MM.1S (cell line): ENCODE data around the gene HYAL3.

Source experiments
- DNase-seq: peaks from one replicate; pipeline ENCODE4 v3.0.0-alpha.2; 2015
- H2AFZ ChIP-seq: fragments of 300-600 bp; sonication (generic); 2 replicates; pipeline ENCODE4 v1.6.0; 2016; ENCODE audit warnings: antibody characterized with exemption, low read length
- H3F3A ChIP-seq: fragments of 300-600 bp; sonication (generic); 2 replicates; pipeline ENCODE4 v1.6.1; 2016; ENCODE audit warnings: mild to moderate bottlenecking, antibody characterized with exemption, low read length, moderate library complexity, mixed read lengths; ENCODE audit not compliant: insufficient read depth
- H3K27ac ChIP-seq: fragments of 300-600 bp; sonication (generic); 2 replicates; pipeline ENCODE4 v1.5.1; 2016; ENCODE audit warnings: mild to moderate bottlenecking, low read length
- H3K27me3 ChIP-seq: fragments of 300-600 bp; sonication (generic); replicated peaks from 2 replicates; pipeline ENCODE4 v1.6.0; 2016; ENCODE audit warnings: low read length; ENCODE audit not compliant: insufficient read depth
- H3K36me3 ChIP-seq: fragments of 300-600 bp; sonication (generic); replicated peaks from 2 replicates; pipeline ENCODE4 v1.6.1; 2016; ENCODE audit warnings: mild to moderate bottlenecking, low read length, mixed read lengths; ENCODE audit not compliant: insufficient read depth
- H3K4me1 ChIP-seq: fragments of 300-600 bp; sonication (generic); 2 replicates; pipeline ENCODE4 v1.6.1; 2016; ENCODE audit warnings: low read length, mixed read lengths
- H3K4me2 ChIP-seq: fragments of 300-600 bp; sonication (generic); 2 replicates; pipeline ENCODE4 v1.6.0; 2016; ENCODE audit warnings: low read depth, low read length
- H3K4me3 ChIP-seq: fragments of 300-600 bp; sonication (generic); 2 replicates; pipeline ENCODE4 v1.5.1; 2016; ENCODE audit warnings: low read length, mixed read lengths
- H3K79me2 ChIP-seq: fragments of 300-600 bp; sonication (generic); 2 replicates; pipeline ENCODE4 v1.6.1; 2016; ENCODE audit warnings: mixed run types, low read length, mixed read lengths
- H3K9ac ChIP-seq: fragments of 300-600 bp; sonication (generic); 2 replicates; pipeline ENCODE4 v1.6.1; 2016; ENCODE audit warnings: low read length, mixed read lengths
- H3K9me2 ChIP-seq: fragments of 300-600 bp; sonication (generic); replicated peaks from 2 replicates; pipeline ENCODE4 v1.6.1; 2016; ENCODE audit warnings: mild to moderate bottlenecking, low read length, mixed read lengths; ENCODE audit not compliant: insufficient read depth
- H3K9me3 ChIP-seq: fragments of 300-600 bp; sonication (generic); replicated peaks from 2 replicates; pipeline ENCODE4 v1.6.1; 2016; ENCODE audit warnings: mild to moderate bottlenecking, low read length, mixed read lengths; ENCODE audit not compliant: insufficient read depth
- H4K20me1 ChIP-seq: fragments of 300-600 bp; sonication (generic); 2 replicates; pipeline ENCODE4 v1.6.1; 2016; ENCODE audit warnings: mild to moderate bottlenecking, low read length, moderate library complexity, mixed read lengths; ENCODE audit not compliant: insufficient read depth
- CTCF ChIP-seq: fragments of 300-600 bp; sonication (generic); IDR thresholded peaks from 2 replicates; pipeline ENCODE4 v1.5.1; 2016; ENCODE audit warnings: antibody characterized with exemption, low read length, mixed read lengths
- EZH2 ChIP-seq: fragments of 300-600 bp; sonication (generic); optimal IDR thresholded peaks from 2 replicates; pipeline ENCODE3; 2017; ENCODE audit warnings: low read depth, mild to moderate bottlenecking, antibody characterized with exemption, low read length, mixed read lengths
- EZH2phosphoT487 ChIP-seq: fragments of 300-600 bp; sonication (generic); IDR thresholded peaks from 2 replicates; pipeline ENCODE4 v1.6.1; 2018; ENCODE audit warnings: antibody characterized with exemption, low read length

The HYAL3 gene

GRCh38 chr3:50345008-50345407 lies 45.8 kb upstream of the HYAL3 start:
- Histone ChIP-seq H3K9me2 (no peaks in the 10 kb centered on the region), H3K79me2 (peaks cover 14% of the 10 kb centered on the region), H3K9ac (peak overlapping the region; percentile 36; the same call in 1 of the 2 replicates), H3F3A (0 out of 2 replicates have a peak, but pooled peaks cover 2% of the 10 kb centered on the region), H3K36me3 (no peaks in the 10 kb centered on the region), H3K9me3 (no peaks in the 10 kb centered on the region), H3K4me3 (peak overlapping the region; percentile 61), H3K27ac (no peak overlapping the region), H3K4me2 (peak overlapping the region; percentile 85), H3K27me3 (peaks cover 7% of the 10 kb centered on the region; the same call in 1 of the 2 replicates), H2AFZ (peak overlapping the region; percentile 73), H3K4me1 (peaks cover 16% of the 10 kb centered on the region; the same call in 1 of the 2 replicates), H4K20me1 (no peaks in the 10 kb centered on the region)
- no peak for DNase-seq
- no peak for TF ChIP-seq EZH2
- TF ChIP-seq CTCF: no peak
- TF ChIP-seq EZH2phosphoT487: no peak

DNA sequence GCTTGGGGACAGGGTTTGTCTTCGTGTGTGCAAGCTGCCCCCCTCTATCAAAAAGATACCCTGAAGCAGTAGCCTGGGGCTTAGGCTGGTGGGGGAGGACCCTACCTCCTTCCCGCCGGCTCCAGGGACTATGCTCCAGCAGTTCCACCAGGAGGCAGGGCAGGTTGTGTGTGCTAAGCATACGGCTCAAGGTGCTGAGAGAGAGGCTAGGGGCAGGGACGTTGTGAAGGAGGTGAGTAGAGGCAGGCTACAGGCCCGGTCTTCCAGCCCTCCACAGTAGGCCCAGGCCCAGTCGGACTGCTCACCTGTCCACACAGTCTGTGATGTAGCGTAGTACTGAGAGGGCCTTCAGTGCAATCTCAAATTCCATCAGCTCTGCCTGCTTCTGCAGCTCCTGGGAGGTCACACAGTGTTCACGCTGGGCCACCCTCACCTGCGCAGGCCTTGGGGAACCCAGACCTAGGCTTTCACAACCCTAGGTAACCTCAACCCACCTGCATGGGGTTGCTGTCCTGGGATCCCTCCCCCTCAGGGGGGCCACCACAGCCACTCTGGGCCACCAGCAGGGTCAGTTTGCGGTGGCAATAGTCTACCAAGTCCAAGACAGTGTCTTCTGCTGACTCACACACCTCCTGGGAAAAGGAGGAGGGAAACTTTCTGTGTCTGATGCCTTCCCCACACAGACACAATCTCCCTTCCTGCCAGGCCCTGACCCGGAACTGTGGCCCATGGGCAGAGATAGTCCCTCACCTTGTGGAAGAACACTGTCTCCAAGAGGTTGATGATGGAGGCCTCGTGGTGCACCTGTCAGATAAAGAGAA lies 43.8 kb upstream of the HYAL3 start:
- no peaks in the 10 kb centered on the region for H4K20me1 ChIP-seq
- no peaks in the 10 kb centered on the region for H3K9me3 ChIP-seq
- peaks cover 10% of the 10 kb centered on the region for H3K4me1 ChIP-seq
- H3K79me2 ChIP-seq: 0 out of 2 replicates have a peak, but pooled peaks cover 5% of the 10 kb centered on the region
- no peak for DNase-seq
- H2AFZ ChIP-seq: no peak overlapping the region
- TF ChIP-seq EZH2phosphoT487 (no peak), CTCF (no peak), EZH2 (no peak)
- peaks cover 10% of the 10 kb centered on the region; the same call in 1 of the 2 replicates for H3K27me3 ChIP-seq
- H3F3A ChIP-seq: peaks cover 3% of the 10 kb centered on the region; the same call in 1 of the 2 replicates
- H3K4me3 ChIP-seq: no peak overlapping the region
- no peak overlapping the region for H3K9ac ChIP-seq
- H3K9me2 ChIP-seq: no peaks in the 10 kb centered on the region
- no peak overlapping the region for H3K27ac ChIP-seq
- H3K4me2 ChIP-seq: no peak overlapping the region
- H3K36me3 ChIP-seq: no peaks in the 10 kb centered on the region

- H3K27me3 ChIP-seq: peaks cover 10% of the 10 kb centered on the region; the same call in 1 of the 2 replicates
- no peaks in the 10 kb centered on the region for H3K36me3 ChIP-seq
- H3K79me2 ChIP-seq: peaks cover 6% of the 10 kb centered on the region
- DNase-seq: no peak
- H3K4me3 ChIP-seq: no peak overlapping the region
- TF ChIP-seq EZH2phosphoT487 (no peak), CTCF (no peak), EZH2 (no peak)
- H3K4me1 ChIP-seq: peaks cover 10% of the 10 kb centered on the region
- no peaks in the 10 kb centered on the region for H3K9me3 ChIP-seq
- no peak overlapping the region for H3K9ac ChIP-seq
- H3K4me2 ChIP-seq: no peak overlapping the region
- H3K27ac ChIP-seq: no peak overlapping the region
- peaks cover 7% of the 10 kb centered on the region; the same call in 1 of the 2 replicates for H3F3A ChIP-seq
- no peak overlapping the region for H2AFZ ChIP-seq
- no peaks in the 10 kb centered on the region for H3K9me2 ChIP-seq
- no peaks in the 10 kb centered on the region for H4K20me1 ChIP-seq
Measured at GRCh38 chr3:50341996-50342650, 42.9 kb upstream of the HYAL3 start.
